SU-DHL-6 (cell line): Measurements from ENCODE around the gene RASSF9.

ENCODE experiments used
- H2AFZ ChIP-seq: fragments of 200-600 bp; sonication (generic); 2 replicates; pipeline ENCODE4 v1.6.1; 2014; ENCODE audit warnings: low read depth, mild to moderate bottlenecking, moderate library complexity, mixed read lengths, antibody characterized with exemption, low read length; ENCODE audit not compliant: severe bottlenecking
- H3F3A ChIP-seq: fragments of 200-600 bp; shearing (Covaris generic); 2 replicates; pipeline ENCODE4 v1.6.0; 2016; ENCODE audit warnings: antibody characterized with exemption, mild to moderate bottlenecking; ENCODE audit not compliant: insufficient read depth
- H3K27ac ChIP-seq: fragments of 200-600 bp; sonication (generic); 2 replicates; pipeline ENCODE4 v1.5.1; 2016; ENCODE audit warnings: low read depth, mild to moderate bottlenecking, low read length, moderate library complexity, mixed read lengths
- H3K27me3 ChIP-seq: fragments of 200-600 bp; sonication (generic), shearing (Covaris generic); 2 replicates; pipeline ENCODE4 v1.6.0; 2014; ENCODE audit warnings: mild to moderate bottlenecking, low read length
- H3K36me3 ChIP-seq: fragments of 200-600 bp; sonication (generic); 2 replicates; pipeline ENCODE4 v1.6.1; 2014; ENCODE audit warnings: mild to moderate bottlenecking, low read length, mixed read lengths
- H3K4me2 ChIP-seq: fragments of 300-600, 200-600 bp; shearing (Covaris generic), sonication (generic); 2 replicates; pipeline ENCODE4 v1.6.0; 2014; ENCODE audit warnings: low read length, low read depth, mild to moderate bottlenecking; ENCODE audit not compliant: poor library complexity, severe bottlenecking
- H3K4me3 ChIP-seq: fragments of 200-600 bp; sonication (generic); 2 replicates; pipeline ENCODE4 v1.5.1; 2014; ENCODE audit warnings: antibody characterized with exemption, low read length, mild to moderate bottlenecking, mixed read lengths; ENCODE audit not compliant: insufficient read depth, poor library complexity, severe bottlenecking
- H3K79me2 ChIP-seq: fragments of 200-600 bp; sonication (generic); 2 replicates; pipeline ENCODE4 v1.6.1; 2014; ENCODE audit warnings: mild to moderate bottlenecking, low read length, moderate library complexity; ENCODE audit not compliant: insufficient read depth
- H3K9ac ChIP-seq: fragments of 200-600 bp; sonication (generic); 2 replicates; pipeline ENCODE4 v1.7.0; 2014; ENCODE audit warnings: mild to moderate bottlenecking, low read length
- H3K9me2 ChIP-seq: fragments of 200-600 bp; sonication (generic); replicated peaks from 2 replicates; pipeline ENCODE4 v1.6.1; 2014; ENCODE audit warnings: low read length; ENCODE audit not compliant: insufficient read depth
- H3K9me3 ChIP-seq: fragments of 200-600 bp; sonication (generic); 2 replicates; pipeline ENCODE4 v1.6.1; 2014; ENCODE audit warnings: low read length, mixed read lengths; ENCODE audit not compliant: insufficient read depth
- H4K20me1 ChIP-seq: fragments of 200-600 bp; sonication (generic); 2 replicates; pipeline ENCODE4 v1.6.1; 2014; ENCODE audit warnings: low read depth, mild to moderate bottlenecking, antibody characterized with exemption, low read length, moderate library complexity, mixed read lengths
- EZH2phosphoT487 ChIP-seq: fragments of 200-600 bp; sonication (generic), shearing (Covaris generic); conservative IDR thresholded peaks from 2 replicates; pipeline ENCODE4 v1.6.1; 2018; ENCODE audit warnings: mild to moderate bottlenecking, antibody characterized with exemption, low read length, moderate library complexity, mixed read lengths
- TF ChIP-seq, protein P1 (sequence below): fragments of 200-600 bp; sonication (generic); IDR thresholded peaks from one replicate; pipeline ENCODE4 v1.5.1; 2017; ENCODE audit warnings: antibody characterized with exemption, mild to moderate bottlenecking, low read length, moderate library complexity; ENCODE audit not compliant: insufficient read depth, poor library complexity, severe bottlenecking

RASSF9 gene

DNA sequence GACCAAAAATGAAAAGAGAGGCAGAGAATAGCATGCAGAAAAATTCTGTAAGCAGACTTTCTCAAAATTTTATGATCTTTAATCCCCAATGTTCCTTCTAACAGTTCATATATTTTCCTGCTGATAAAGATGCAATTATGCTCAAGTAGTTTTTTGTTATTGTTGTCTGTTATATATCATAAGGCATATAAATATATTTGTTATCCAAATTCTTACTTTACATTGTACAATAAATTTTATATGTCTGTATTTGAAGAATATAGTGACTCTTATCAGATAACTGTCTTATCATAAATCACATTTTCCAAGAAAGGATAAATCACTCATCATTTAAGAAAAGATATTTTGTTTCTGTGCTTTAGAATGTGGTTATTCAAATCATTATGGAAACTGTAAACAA is 2.6 kb downstream of the RASSF9 start:
- Histone ChIP-seq H2AFZ (no peak overlapping the region), H3K9me3 (no peaks in the 10 kb centered on the region), H3F3A (no peaks in the 10 kb centered on the region), H3K79me2 (no peaks in the 10 kb centered on the region), H3K36me3 (no peaks in the 10 kb centered on the region), H3K9me2 (no peaks in the 10 kb centered on the region), H3K27ac (no peak overlapping the region), H3K4me3 (no peak overlapping the region), H4K20me1 (no peaks in the 10 kb centered on the region), H3K27me3 (no peaks in the 10 kb centered on the region; the same call in 1 of the 2 replicates), H3K9ac (no peak overlapping the region), H3K4me2 (no peak overlapping the region)
- TF ChIP-seq, protein P1, sequence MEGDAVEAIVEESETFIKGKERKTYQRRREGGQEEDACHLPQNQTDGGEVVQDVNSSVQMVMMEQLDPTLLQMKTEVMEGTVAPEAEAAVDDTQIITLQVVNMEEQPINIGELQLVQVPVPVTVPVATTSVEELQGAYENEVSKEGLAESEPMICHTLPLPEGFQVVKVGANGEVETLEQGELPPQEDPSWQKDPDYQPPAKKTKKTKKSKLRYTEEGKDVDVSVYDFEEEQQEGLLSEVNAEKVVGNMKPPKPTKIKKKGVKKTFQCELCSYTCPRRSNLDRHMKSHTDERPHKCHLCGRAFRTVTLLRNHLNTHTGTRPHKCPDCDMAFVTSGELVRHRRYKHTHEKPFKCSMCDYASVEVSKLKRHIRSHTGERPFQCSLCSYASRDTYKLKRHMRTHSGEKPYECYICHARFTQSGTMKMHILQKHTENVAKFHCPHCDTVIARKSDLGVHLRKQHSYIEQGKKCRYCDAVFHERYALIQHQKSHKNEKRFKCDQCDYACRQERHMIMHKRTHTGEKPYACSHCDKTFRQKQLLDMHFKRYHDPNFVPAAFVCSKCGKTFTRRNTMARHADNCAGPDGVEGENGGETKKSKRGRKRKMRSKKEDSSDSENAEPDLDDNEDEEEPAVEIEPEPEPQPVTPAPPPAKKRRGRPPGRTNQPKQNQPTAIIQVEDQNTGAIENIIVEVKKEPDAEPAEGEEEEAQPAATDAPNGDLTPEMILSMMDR, result no peak
- TF ChIP-seq EZH2phosphoT487, result no peak

DNA sequence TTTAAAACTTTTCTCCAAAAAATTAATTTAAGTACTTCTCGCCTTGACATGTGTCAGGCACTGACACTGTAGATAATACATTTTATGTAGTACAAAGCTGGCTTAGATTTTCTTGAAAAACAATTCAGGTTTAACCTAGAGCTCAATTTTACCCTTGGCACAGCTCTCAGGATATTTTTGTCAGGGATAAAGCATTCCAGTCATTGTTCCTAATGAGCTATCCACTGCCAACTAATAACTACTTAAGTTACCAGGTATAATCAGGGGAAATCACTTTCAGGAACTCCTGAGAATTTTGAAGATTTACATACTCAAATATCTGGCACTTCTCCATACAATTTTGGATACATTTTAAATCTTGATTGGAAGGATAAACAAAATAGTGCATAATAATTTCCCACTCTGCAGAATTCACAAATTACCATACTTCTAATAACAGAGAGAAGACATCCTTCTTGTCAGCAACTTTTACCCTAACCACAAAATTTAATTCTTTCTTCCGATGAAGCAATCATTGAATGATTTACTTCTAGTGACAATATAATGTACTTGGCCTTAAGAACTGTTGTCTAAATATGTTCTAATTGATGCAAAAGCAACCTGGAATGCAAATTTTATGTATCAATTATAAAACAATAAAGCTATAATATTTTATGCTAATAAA is 4.8 kb downstream of the RASSF9 start:
- Histone ChIP-seq H3K9me2 (no peaks in the 10 kb centered on the region), H3K4me2 (no peak overlapping the region)

DNA sequence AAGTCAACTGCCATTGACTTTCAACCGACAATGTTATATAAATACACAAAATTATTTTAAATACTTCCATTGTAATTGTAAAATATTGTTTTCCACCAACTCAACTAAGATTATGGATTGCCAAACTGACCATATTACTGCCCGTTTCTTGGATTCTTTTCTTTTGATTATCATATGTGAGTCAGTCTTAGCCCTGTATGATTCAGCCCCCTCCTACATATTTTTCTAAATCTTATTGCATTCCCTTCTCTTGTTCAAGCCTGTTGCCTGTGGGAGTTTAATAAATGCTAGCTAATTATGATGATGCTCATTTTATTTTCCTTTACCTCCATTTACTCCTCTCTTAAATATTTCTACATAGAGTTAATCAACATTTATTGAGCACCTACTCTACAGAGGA is 6.8 kb downstream of the RASSF9 start:
- H2AFZ ChIP-seq, result no peak overlapping the region
- H3K9me2 ChIP-seq, result no peaks in the 10 kb centered on the region
- H3K79me2 ChIP-seq, result no peaks in the 10 kb centered on the region
- no peak overlapping the region for H3K27ac ChIP-seq
- H4K20me1 ChIP-seq, result no peaks in the 10 kb centered on the region
- H3K4me2 ChIP-seq, result no peak overlapping the region
- H3K27me3 ChIP-seq, result no peaks in the 10 kb centered on the region; the same call in 1 of the 2 replicates
- H3K9ac ChIP-seq, result no peak overlapping the region
- TF ChIP-seq, protein P1, result no peak
- no peak for TF ChIP-seq EZH2phosphoT487
- H3K4me3 ChIP-seq, result no peak overlapping the region
- H3K36me3 ChIP-seq, result no peaks in the 10 kb centered on the region
- no peaks in the 10 kb centered on the region for H3K9me3 ChIP-seq
- H3F3A ChIP-seq, result no peaks in the 10 kb centered on the region

More for the DNA sequence above, 4.8 kb downstream of the RASSF9 start:
- TF ChIP-seq, protein P1, result no peak
- Histone ChIP-seq H3K27ac (no peak overlapping the region), H3K79me2 (no peaks in the 10 kb centered on the region), H3K4me3 (no peak overlapping the region), H2AFZ (no peak overlapping the region), H3K9ac (no peak overlapping the region), H3K36me3 (no peaks in the 10 kb centered on the region), H3F3A (no peaks in the 10 kb centered on the region), H3K27me3 (no peaks in the 10 kb centered on the region; the same call in 1 of the 2 replicates), H3K9me3 (no peaks in the 10 kb centered on the region), H4K20me1 (no peaks in the 10 kb centered on the region)
